ENCODE data around the gene EFHC1.

EFHC1 gene

GRCh38 chr6:52572536-52572935 lies 152.4 kb downstream of the EFHC1 start:
- peak overlapping the region in 1 of 2 donors; percentile 32 for H3K4me3 ChIP-seq (replicated peaks in 1 of 2; ENCODE audit: low read depth in 2 of 2, low read length in 2 of 2)
- DNase-seq (ENCODE audit: low read depth in 2 of 2) = no peak
- TF ChIP-seq CTCF (IDR thresholded peaks at IDR 0.05; ENCODE audit: low read depth, low read length) = no peak

- peak overlapping the region; percentile 98 for H3K4me3 ChIP-seq (replicated peaks in 1 of 2; ENCODE audit: low read depth in 2 of 2, low read length in 2 of 2)
- peak; percentile 58 to 59 for DNase-seq (ENCODE audit: low read depth in 2 of 2)
- TF ChIP-seq CTCF (IDR thresholded peaks at IDR 0.05; ENCODE audit: low read depth, low read length) = peak; percentile 3
Observed at GRCh38 chr6:52573295-52573694, 153.2 kb downstream of the EFHC1 start.
